Naive thymus-derived CD4-positive, alpha-beta T cell (primary cell): ENCODE data around the gene AHI1. TPM values are rescaled to one million over a fixed set of nuclear protein-coding genes. Genes with fewer than 3 reads are reported as not detected.
"Not testable (repeated sequence)": the region's sequence is repeated elsewhere in the genome, so short reads cannot be mapped to it uniquely, and the experiment has no call there.

ENCODE experiments used
- ATAC-seq: fragments of 150-1000 bp; cut with Tn5 transposase; 2 replicates; pipeline ENCODE4 v1.10.0; 2021; ENCODE audit warnings: mild to moderate bottlenecking, moderate library complexity
- CTCF ChIA-PET: fragments of 350-600 bp; sonication (Branson Sonifier 250); formaldehyde crosslinking; loops from one replicate; lab custom pipeline; 2021; ENCODE audit warnings: antibody characterized with exemption; lab: Charles Lee
- POLR2A ChIA-PET: fragments of 350-600 bp; sonication (Branson Sonifier 250); formaldehyde crosslinking; loops from one replicate; lab custom pipeline; 2021; ENCODE audit warnings: antibody characterized with exemption, inconsistent platforms; lab: Charles Lee
- DNase-seq, 9 donors: peaks; one replicate each; pipeline versions ENCODE4 v3.0.0 to v3.0.0-alpha.2; 2020 to 2022; ENCODE audit warnings: mixed read lengths in 1 of 9
- H3K27ac ChIP-seq: one replicate; pipeline ENCODE4 v1.7.0; 2013; ENCODE audit warnings: mild to moderate bottlenecking, low read depth, low read length, moderate library complexity
- H3K27me3 ChIP-seq, 2 donors: one replicate each; pipeline ENCODE4 v1.7.0; 2013; ENCODE audit warnings: low read length in 2 of 2, mild to moderate bottlenecking in 2 of 2, moderate library complexity in 2 of 2; ENCODE audit not compliant: control insufficient read depth in 2 of 2, insufficient read depth in 2 of 2
- H3K36me3 ChIP-seq, 3 experiments: 1 replicate in 2 of 3; 2 replicates in 1 of 3; pipeline ENCODE4 v1.7.0; 2013; ENCODE audit warnings: low read length in 3 of 3, mild to moderate bottlenecking in 3 of 3, moderate library complexity in 1 of 3; ENCODE audit not compliant: insufficient read depth in 3 of 3, control insufficient read depth in 2 of 3
- H3K4me1 ChIP-seq, 2 donors: one replicate each; pipeline ENCODE4 v1.7.0; 2013; ENCODE audit warnings: low read length in 2 of 2, mild to moderate bottlenecking in 2 of 2, moderate library complexity in 1 of 2; ENCODE audit not compliant: control insufficient read depth in 2 of 2, insufficient read depth in 2 of 2
- H3K4me3 ChIP-seq: 2 replicates; pipeline ENCODE4 v1.7.0; 2013; ENCODE audit warnings: mild to moderate bottlenecking, low read length
- H3K9me3 ChIP-seq, 3 experiments: 1 replicate in 2 of 3; 2 replicates in 1 of 3; pipeline ENCODE4 v1.7.0; 2013; ENCODE audit warnings: low read length in 3 of 3; ENCODE audit not compliant: control insufficient read depth in 2 of 3
- H3K27ac Mint-ChIP-seq, 9 donors: one replicate each; pipeline ENCODE4 v1.8.0; 2020 to 2022; ENCODE audit warnings: mixed read lengths in 9 of 9, mild to moderate bottlenecking in 8 of 9, moderate library complexity in 5 of 9, inconsistent platforms in 2 of 9
- H3K27me3 Mint-ChIP-seq, 5 donors: one replicate each; pipeline ENCODE4 v1.8.0; 2021 to 2022; ENCODE audit warnings: mixed read lengths in 5 of 5, mild to moderate bottlenecking in 1 of 5
- H3K36me3 Mint-ChIP-seq, 5 donors: one replicate each; pipeline ENCODE4 v1.8.0; 2020 to 2022; ENCODE audit warnings: mixed read lengths in 5 of 5, mild to moderate bottlenecking in 3 of 5, inconsistent platforms in 1 of 5
- H3K4me1 Mint-ChIP-seq, 7 donors: one replicate each; pipeline ENCODE4 v1.8.0; 2020 to 2022; ENCODE audit warnings: mixed read lengths in 7 of 7, mild to moderate bottlenecking in 3 of 7, inconsistent platforms in 1 of 7
- H3K4me3 Mint-ChIP-seq, 10 donors: one replicate each; pipeline ENCODE4 v1.8.0; 2020 to 2022; ENCODE audit warnings: mild to moderate bottlenecking in 10 of 10, mixed read lengths in 10 of 10, moderate library complexity in 6 of 10, inconsistent platforms in 2 of 10
- H3K9me3 Mint-ChIP-seq, 11 donors: one replicate each; pipeline ENCODE4 v1.8.0; 2020 to 2022; ENCODE audit warnings: mixed read lengths in 11 of 11, mild to moderate bottlenecking in 4 of 11, inconsistent platforms in 1 of 11, moderate library complexity in 1 of 11
- intact Hi-C, 2 donors: fragments of 100-400 bp; cut with micrococcal nuclease; formaldehyde crosslinking; loops; one replicate each; pipeline ENCODE4 v1.15.1; 2023
- polyA plus RNA-seq, 2 donors: library from polyadenylated mRNA; unstranded; fragments of 300-500 nt; fragmentation: Illumina TruSeq; gene quantifications; one replicate each; pipeline ENCODE4 v1.2.3, GENCODE V29; 2021
- total RNA-seq, 6 experiments: library from RNA in 5 of 6; stranded (reverse) in 5 of 6; gene quantifications; 1 replicate in 5 of 6; 2 replicates in 1 of 6; pipeline ENCODE4 v1.2.3 and lab custom pipeline; 2021 to 2026

AHI1 gene
- total and polyA plus RNA-seq, 7 experiments from 2014 or later = 1.9 to 31.3 (median 13.3) TPM

- H3K9me3 ChIP-seq = no peaks in the 10 kb centered on the region
- Mint-ChIP-seq H3K27me3 (peaks cover 0 to 4% (median 0%) of the 10 kb centered on the region in 5 donors), H3K36me3 (no peaks in the 10 kb centered on the region), H3K4me1 (peaks cover 0 to 4% (median 0%) of the 10 kb centered on the region in 7 donors), H3K4me3 (no peak overlapping the region), H3K27ac (no peak overlapping the region), H3K9me3 (no peaks in the 10 kb centered on the region)
- H3K27me3 ChIP-seq = no peaks in the 10 kb centered on the region
- no peak overlapping the region for H3K27ac ChIP-seq
- intact Hi-C loops = no loop called here
- POLR2A ChIA-PET = no interaction called here
- ATAC-seq (peak; percentile 47), DNase-seq (no peak)
- H3K4me1 ChIP-seq = no peaks in the 10 kb centered on the region
- CTCF ChIA-PET = interaction anchor here (1.0 to 1.1 kb wide), 2 partner anchors 8 to 747 kb away, joined by 3 read pairs; no protein-coding TSS in a partner anchor
- no peak overlapping the region for H3K4me3 ChIP-seq
- no peaks in the 10 kb centered on the region for H3K36me3 ChIP-seq
Observed at GRCh38 chr6:135250234-135250633, 247.3 kb downstream of the AHI1 start.

DNA sequence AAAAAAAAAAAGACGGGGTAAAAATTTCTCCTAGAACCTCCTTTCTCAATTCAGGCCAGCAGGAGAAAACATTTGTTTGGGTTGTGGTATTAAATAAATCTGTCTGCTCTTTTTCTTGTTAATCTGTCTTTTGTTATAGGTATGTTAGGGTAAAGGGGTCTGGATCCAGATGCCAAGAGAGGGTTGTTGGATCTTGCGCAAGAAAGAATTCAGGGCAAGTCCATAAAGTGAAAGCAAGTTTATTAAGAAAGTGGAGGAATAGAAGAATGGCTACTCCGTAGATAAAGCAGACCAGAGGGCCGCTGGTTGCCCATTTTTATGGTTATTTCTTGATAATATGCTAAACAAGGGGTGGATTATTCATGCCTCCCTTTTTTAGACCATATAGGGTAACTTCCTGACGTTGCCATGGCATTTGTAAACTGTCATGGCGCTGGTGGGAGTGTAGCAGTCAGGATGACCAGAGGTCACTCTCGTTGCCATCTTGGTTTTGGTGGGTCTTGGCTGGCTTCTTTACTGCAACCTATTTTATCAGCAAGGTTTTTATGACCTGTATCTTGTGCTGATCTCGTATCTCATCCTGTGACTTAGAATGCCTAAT, 251.0 kb downstream of the AHI1 start:
- H3K36me3 Mint-ChIP-seq, H3K4me3 Mint-ChIP-seq, H3K4me1 Mint-ChIP-seq, H3K27me3 Mint-ChIP-seq, H3K4me3 ChIP-seq, DNase-seq, H3K27ac Mint-ChIP-seq, H3K27ac ChIP-seq, H3K9me3 ChIP-seq, CTCF ChIA-PET, ATAC-seq, POLR2A ChIA-PET, H3K9me3 Mint-ChIP-seq, H3K27me3 ChIP-seq, H3K4me1 ChIP-seq, H3K36me3 ChIP-seq, intact Hi-C loops: not testable (repeated sequence)

GRCh38 chr6:135244805-135245204, 252.7 kb downstream of the AHI1 start:
- Histone ChIP-seq H3K27ac (no peak overlapping the region), H3K36me3 (no peaks in the 10 kb centered on the region), H3K27me3 (no peaks in the 10 kb centered on the region), H3K4me3 (no peak overlapping the region), H3K9me3 (no peaks in the 10 kb centered on the region), H3K4me1 (no peaks in the 10 kb centered on the region)
- CTCF ChIA-PET = no interaction called here
- Mint-ChIP-seq H3K4me1 (peaks cover 0 to 7% (median 0%) of the 10 kb centered on the region in 7 donors), H3K36me3 (peaks cover 0 to 4% (median 0%) of the 10 kb centered on the region in 5 donors), H3K27me3 (peaks cover 0 to 1% (median 0%) of the 10 kb centered on the region in 5 donors), H3K9me3 (no peaks in the 10 kb centered on the region), H3K27ac (no peak overlapping the region), H3K4me3 (no peak overlapping the region)
- DNase-seq = no peak
- no peak for ATAC-seq
- intact Hi-C loops = no loop called here
- POLR2A ChIA-PET = interaction anchor here (0.6 kb wide), 1 partner anchor 144 kb away, joined by 3 read pairs; no protein-coding TSS in a partner anchor

DNA sequence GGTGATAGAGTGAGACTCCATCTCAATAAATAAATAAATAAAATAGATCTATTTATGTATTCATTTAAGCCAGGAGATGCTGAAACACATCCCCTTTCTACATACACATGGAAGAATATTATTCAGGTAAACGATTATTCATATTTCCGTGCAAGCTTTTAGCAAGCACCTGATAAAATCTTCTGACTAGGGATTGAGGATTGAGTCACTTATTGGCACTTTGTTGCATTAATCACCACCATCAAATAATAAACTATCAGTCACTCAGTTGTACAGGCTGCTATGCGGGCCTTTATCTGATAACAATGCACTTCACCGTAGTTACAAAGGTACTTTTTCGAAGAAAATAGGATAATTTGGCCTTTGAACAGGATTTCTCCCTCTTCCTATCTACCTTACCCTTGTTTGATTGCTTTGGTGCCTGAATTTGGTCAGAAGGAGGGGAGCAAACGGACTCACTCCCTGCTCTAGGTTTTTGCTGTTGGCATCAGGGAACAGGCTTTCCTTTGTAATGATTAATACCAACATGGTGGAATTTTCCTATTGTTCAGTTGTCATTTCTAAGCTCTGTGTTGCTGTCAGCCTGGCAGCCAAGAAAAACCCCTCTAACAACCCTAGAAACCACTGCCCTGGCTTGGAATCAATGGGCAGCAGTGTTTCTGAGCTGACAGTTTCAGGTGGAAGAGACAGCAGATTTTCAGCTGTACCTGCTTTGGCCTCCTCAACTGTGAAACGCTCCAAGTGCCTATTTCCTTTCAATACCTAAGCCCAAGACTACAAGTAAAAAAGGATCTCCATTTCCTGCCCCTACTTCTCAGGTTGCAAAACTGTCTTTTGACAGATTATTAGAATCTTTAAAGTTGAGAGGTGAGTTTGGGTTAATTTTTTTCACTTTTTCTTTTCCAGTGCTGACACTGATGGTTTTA, 253.4 kb downstream of the AHI1 start:
- ChIA-PET CTCF (no interaction called here), POLR2A (interaction anchor here (0.6 kb wide), 1 partner anchor 145 kb away, joined by 3 read pairs; no protein-coding TSS in a partner anchor)
- intact Hi-C loops = no loop called here
- ATAC-seq (no peak), DNase-seq (no peak)
- peaks cover 0 to 7% (median 0%) of the 10 kb centered on the region in 7 donors for H3K4me1 Mint-ChIP-seq
- H3K27me3 Mint-ChIP-seq = peaks cover 0 to 2% (median 0%) of the 10 kb centered on the region in 5 donors
- H3K36me3 Mint-ChIP-seq = peaks cover 0 to 4% (median 0%) of the 10 kb centered on the region in 5 donors
- no peaks in the 10 kb centered on the region for H3K9me3 Mint-ChIP-seq
- Histone ChIP-seq H3K4me3 (no peak overlapping the region), H3K36me3 (no peaks in the 10 kb centered on the region), H3K4me1 (no peaks in the 10 kb centered on the region), H3K27me3 (no peaks in the 10 kb centered on the region), H3K27ac (no peak overlapping the region), H3K9me3 (no peaks in the 10 kb centered on the region)
- H3K27ac Mint-ChIP-seq = no peak overlapping the region
- H3K4me3 Mint-ChIP-seq = no peak overlapping the region

DNA sequence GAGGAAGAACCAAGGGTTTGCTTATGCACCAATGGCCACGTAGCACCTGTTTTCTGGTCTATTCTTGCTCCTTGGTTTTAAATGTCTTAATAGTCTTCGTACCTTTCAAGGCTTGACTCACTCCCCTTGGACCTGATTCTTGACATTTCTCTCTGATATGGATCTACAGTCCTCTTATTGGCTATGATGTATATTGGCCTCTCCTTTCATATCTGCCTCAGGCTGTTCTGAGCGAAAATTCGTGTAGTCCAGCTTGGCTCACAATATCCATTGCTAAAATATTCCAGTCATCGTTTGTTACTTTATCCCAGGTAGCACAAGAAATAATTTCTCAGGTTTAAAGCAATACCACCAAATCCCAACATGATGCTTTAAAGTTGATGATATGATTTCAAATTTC, 256.8 kb downstream of the AHI1 start:
- no peak overlapping the region for H3K4me3 ChIP-seq
- CTCF ChIA-PET = no interaction called here
- intact Hi-C loops = no loop called here
- Mint-ChIP-seq H3K4me1 (peaks cover 4 to 20% (median 6%) of the 10 kb centered on the region in 7 donors), H3K36me3 (peaks cover 0 to 4% (median 0%) of the 10 kb centered on the region in 5 donors), H3K9me3 (no peaks in the 10 kb centered on the region), H3K27me3 (peaks cover 0 to 7% (median 0%) of the 10 kb centered on the region in 5 donors), H3K27ac (no peak overlapping the region), H3K4me3 (no peak overlapping the region)
- DNase-seq (no peak), ATAC-seq (no peak)
- H3K36me3 ChIP-seq = no peaks in the 10 kb centered on the region
- H3K27ac ChIP-seq = no peak overlapping the region
- POLR2A ChIA-PET = no interaction called here
- H3K9me3 ChIP-seq = no peaks in the 10 kb centered on the region
- H3K4me1 ChIP-seq = peaks cover 0 to 5% of the 10 kb centered on the region in 2 donors
- no peaks in the 10 kb centered on the region for H3K27me3 ChIP-seq

DNA sequence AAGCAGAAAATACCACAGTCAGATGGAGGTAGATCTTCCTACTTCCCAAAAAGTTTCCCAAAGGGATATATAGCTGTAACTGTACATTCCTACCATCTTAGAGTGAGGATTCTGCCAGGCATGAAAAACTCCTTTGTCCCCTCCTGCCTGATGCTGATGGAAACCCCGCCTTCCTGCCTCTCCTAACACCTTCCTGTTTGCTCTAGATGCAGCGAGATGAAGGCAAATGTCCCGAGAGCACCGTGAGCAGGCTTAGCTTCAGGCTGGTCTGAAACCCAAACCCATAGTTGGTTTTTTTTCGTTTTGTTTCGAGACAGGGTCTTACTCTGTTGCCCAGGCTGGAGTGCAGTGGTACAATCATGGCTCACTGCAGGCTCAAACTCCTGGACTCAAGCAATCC, 260.8 kb downstream of the AHI1 start:
- no peak overlapping the region for H3K4me3 Mint-ChIP-seq
- CTCF ChIA-PET = interaction anchor here (0.6 to 0.8 kb wide), 2 partner anchors 19 to 196 kb away, joined by 3 to 13 read pairs; no protein-coding TSS in a partner anchor
- intact Hi-C loops = no loop called here

More for the DNA sequence above, 260.8 kb downstream of the AHI1 start:
- Histone ChIP-seq H3K4me1 (peaks cover 0 to 5% of the 10 kb centered on the region in 2 donors), H3K4me3 (no peak overlapping the region), H3K36me3 (no peaks in the 10 kb centered on the region), H3K9me3 (no peaks in the 10 kb centered on the region), H3K27ac (no peak overlapping the region), H3K27me3 (no peaks in the 10 kb centered on the region)
- Mint-ChIP-seq H3K27me3 (peaks cover 0 to 7% (median 0%) of the 10 kb centered on the region in 5 donors), H3K36me3 (no peaks in the 10 kb centered on the region), H3K9me3 (peaks cover 0 to 1% (median 0%) of the 10 kb centered on the region in 11 donors), H3K27ac (peak overlapping the region in 1 of 9 donors; percentile 7), H3K4me1 (peaks cover 4 to 26% (median 6%) of the 10 kb centered on the region in 7 donors)
- ATAC-seq (no peak), DNase-seq (no peak)
- POLR2A ChIA-PET = interaction anchor here (0.7 to 0.9 kb wide), 3 partner anchors 12 to 1584 kb away, joined by 3 to 5 read pairs (median 5); no protein-coding TSS in a partner anchor
